Dedifferentiated amniotic fluid mesenchymal stem cell (primary cell): ENCODE data around the gene POLR2A.
A peak's percentile ranks its signal among the peaks of the same experiment; 100 is the strongest.
"Not testable (repeated sequence)": the region's sequence is repeated elsewhere in the genome, so short reads cannot be mapped to it uniquely, and the experiment has no call there.

Source experiments
- DNase-seq: peaks from one replicate; pipeline ENCODE4 v3.0.0-alpha.2; 2016; ENCODE audit errors: extremely low spot score

Gene POLR2A

GRCh38 chr17:7460850-7461660, 23.1 kb upstream of the POLR2A start:
- no peak for DNase-seq

GRCh38 chr17:7462474-7463371, 21.4 kb upstream of the POLR2A start:
- DNase-seq, result no peak

GRCh38 chr17:7463372-7463846, 20.8 kb upstream of the POLR2A start:
- DNase-seq, result no peak

- DNase-seq, result no peak
These were observed 20.1 kb upstream of the POLR2A start for GRCh38 chr17:7464081-7464480.

- no peak for DNase-seq
These were observed 18.4 kb upstream of the POLR2A start for GRCh38 chr17:7465597-7466275.

- no peak for DNase-seq
These were observed 17.9 kb upstream of the POLR2A start for GRCh38 chr17:7466318-7466638.

- DNase-seq, result no peak
These were observed 17.4 kb upstream of the POLR2A start for GRCh38 chr17:7466639-7467341.

GRCh38 chr17:7467498-7467897, 16.7 kb upstream of the POLR2A start:
- DNase-seq, result no peak

- DNase-seq, result no peak
These were observed 15.9 kb upstream of the POLR2A start for GRCh38 chr17:7468290-7468689.

GRCh38 chr17:7468804-7469389, 15.3 kb upstream of the POLR2A start:
- no peak for DNase-seq

- DNase-seq, result not testable (repeated sequence)
These were observed 14.3 kb upstream of the POLR2A start for GRCh38 chr17:7469843-7470242.

GRCh38 chr17:7470457-7470973, 13.7 kb upstream of the POLR2A start:
- not testable (repeated sequence) for DNase-seq

- no peak for DNase-seq
These were observed 12.4 kb upstream of the POLR2A start for GRCh38 chr17:7471729-7472128.

GRCh38 chr17:7474767-7475166, 9.4 kb upstream of the POLR2A start:
- not testable (repeated sequence) for DNase-seq

- no peak for DNase-seq
These were observed 8.3 kb upstream of the POLR2A start for GRCh38 chr17:7475764-7476422.

- no peak for DNase-seq
These were observed 7.7 kb upstream of the POLR2A start for GRCh38 chr17:7476494-7476893.

GRCh38 chr17:7476951-7477350, 7.2 kb upstream of the POLR2A start:
- DNase-seq, result no peak

- DNase-seq, result peak; percentile 86
These were observed 6.5 kb upstream of the POLR2A start for GRCh38 chr17:7477392-7478275.
